Type B pancreatic cell (in vitro differentiated cells): ENCODE measurements around the gene NUMA1. TPM values are rescaled to one million over a fixed set of nuclear protein-coding genes. Genes with fewer than 3 reads are reported as not detected.

ENCODE experiments used
- DNase-seq: peaks from one replicate; pipeline ENCODE4 v3.0.0; 2021; ENCODE audit warnings: mixed read lengths; ENCODE audit not compliant: unreplicated experiment; ENCODE audit errors: extremely low spot score
- H3K27ac Mint-ChIP-seq: 2 replicates; pipeline ENCODE4 v1.8.0; 2021; ENCODE audit warnings: mild to moderate bottlenecking, mixed read lengths
- H3K27me3 Mint-ChIP-seq: 2 replicates; pipeline ENCODE4 v1.8.0; 2021; ENCODE audit warnings: mixed read lengths
- H3K36me3 Mint-ChIP-seq: 2 replicates; pipeline ENCODE4 v1.8.0; 2021; ENCODE audit warnings: mixed read lengths
- H3K4me1 Mint-ChIP-seq: one replicate; pipeline ENCODE4 v1.8.0; 2021; ENCODE audit warnings: mixed read lengths; ENCODE audit not compliant: unreplicated experiment
- H3K4me3 Mint-ChIP-seq: 2 replicates; pipeline ENCODE4 v1.8.0; 2021; ENCODE audit warnings: mild to moderate bottlenecking, mixed read lengths
- H3K9me3 Mint-ChIP-seq: 2 replicates; pipeline ENCODE4 v1.8.0; 2021; ENCODE audit warnings: mixed read lengths
- long read RNA-seq: library from polyadenylated mRNA; unstranded; transcript quantifications from one replicate; pipeline ENCODE4 v2.0.0, GENCODE V29; 2020
- total RNA-seq: library from RNA; stranded (reverse); gene quantifications from 2 replicates; pipeline ENCODE4 v1.2.1, GENCODE V29; 2021; ENCODE audit warnings: low replicate concordance
- TF ChIP-seq, protein P1 (sequence below): fragments of 200-600 bp; sonication (generic); conservative IDR thresholded peaks from 2 replicates; pipeline ENCODE4 v1.5.0; 2021; ENCODE audit warnings: antibody characterized with exemption, mild to moderate bottlenecking

The NUMA1 gene
- total RNA-seq, result 183 and 225 TPM in 2 replicates
- long read RNA-seq, transcript NUMA1-223 (14 exons, 2,766 nt), result major isoform, 15 of 52 reads
- long read RNA-seq, partial matches to known transcripts, result 19 of 52 reads
- long read RNA-seq, other reads (novel, unspliced or antisense), result 12 of 52 reads

DNA sequence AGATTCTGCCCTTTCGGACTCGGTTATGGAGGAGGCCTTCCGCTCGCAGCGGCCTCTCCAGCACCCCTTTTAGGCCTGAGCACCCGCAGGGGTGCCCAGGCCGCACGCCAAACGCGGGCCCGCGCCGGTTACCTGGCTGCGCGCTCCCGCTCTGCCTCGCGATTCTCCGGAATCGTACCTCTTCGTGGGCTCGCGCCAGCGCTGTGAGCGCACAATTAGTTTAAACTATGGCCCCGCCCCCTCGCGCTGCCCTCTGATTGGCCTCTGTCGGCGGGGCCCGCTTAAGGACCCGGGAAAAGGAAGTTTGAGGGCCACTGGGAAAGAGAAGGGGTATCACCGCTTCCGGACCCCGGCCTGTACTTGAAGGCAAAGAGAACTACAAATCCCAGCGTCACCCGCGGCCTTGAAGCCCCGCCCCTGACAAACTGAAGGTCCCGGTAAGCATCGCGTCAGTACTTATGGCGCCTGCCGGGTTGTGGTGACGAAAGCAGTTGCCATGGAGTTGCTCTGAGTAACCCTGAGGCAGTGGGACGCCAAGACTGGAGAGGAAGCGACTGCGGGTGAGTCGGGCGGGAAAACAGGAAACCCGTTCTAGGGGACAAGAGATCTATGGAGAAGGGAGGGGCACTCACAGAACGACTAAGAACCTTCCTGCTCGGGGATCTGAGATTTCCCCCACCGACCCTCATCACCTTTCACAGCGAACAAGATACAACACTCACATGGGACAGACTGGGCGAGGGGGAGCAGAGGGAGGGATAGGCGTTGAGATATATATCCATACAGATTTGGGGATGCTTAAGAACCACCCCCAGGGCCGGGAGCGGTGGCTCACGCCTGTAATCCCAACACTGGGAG lies at the start of gene NUMA1, which contains the start of gene LRRC51:
Gene NUMA1 (minus strand): TSS at position 217 of the 858 bp plus-strand sequence. CDS start 44,599 bp downstream, outside the sequence.
Gene LRRC51 (plus strand): TSS at position 525 of the 858 bp plus-strand sequence. CDS start 8,234 bp downstream, outside the sequence.
- peaks cover 4% of the 10 kb centered on the region for H3K9me3 Mint-ChIP-seq
- TF ChIP-seq, protein P1, sequence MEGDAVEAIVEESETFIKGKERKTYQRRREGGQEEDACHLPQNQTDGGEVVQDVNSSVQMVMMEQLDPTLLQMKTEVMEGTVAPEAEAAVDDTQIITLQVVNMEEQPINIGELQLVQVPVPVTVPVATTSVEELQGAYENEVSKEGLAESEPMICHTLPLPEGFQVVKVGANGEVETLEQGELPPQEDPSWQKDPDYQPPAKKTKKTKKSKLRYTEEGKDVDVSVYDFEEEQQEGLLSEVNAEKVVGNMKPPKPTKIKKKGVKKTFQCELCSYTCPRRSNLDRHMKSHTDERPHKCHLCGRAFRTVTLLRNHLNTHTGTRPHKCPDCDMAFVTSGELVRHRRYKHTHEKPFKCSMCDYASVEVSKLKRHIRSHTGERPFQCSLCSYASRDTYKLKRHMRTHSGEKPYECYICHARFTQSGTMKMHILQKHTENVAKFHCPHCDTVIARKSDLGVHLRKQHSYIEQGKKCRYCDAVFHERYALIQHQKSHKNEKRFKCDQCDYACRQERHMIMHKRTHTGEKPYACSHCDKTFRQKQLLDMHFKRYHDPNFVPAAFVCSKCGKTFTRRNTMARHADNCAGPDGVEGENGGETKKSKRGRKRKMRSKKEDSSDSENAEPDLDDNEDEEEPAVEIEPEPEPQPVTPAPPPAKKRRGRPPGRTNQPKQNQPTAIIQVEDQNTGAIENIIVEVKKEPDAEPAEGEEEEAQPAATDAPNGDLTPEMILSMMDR, result no peak

GRCh38 chr11:72129381-72129780 lies 49.0 kb upstream of the NUMA1 start:
- no peak overlapping the region for H3K4me3 Mint-ChIP-seq
- no peaks in the 10 kb centered on the region for H3K9me3 Mint-ChIP-seq
- H3K27ac Mint-ChIP-seq, result no peak overlapping the region
- DNase-seq, result no peak
- no peaks in the 10 kb centered on the region for H3K4me1 Mint-ChIP-seq
- H3K27me3 Mint-ChIP-seq, result peaks cover 20% of the 10 kb centered on the region
- no peaks in the 10 kb centered on the region for H3K36me3 Mint-ChIP-seq
- TF ChIP-seq, protein P1, result no peak

More for the DNA sequence above, at the start of gene NUMA1, which contains the start of gene LRRC51:
- Mint-ChIP-seq H3K4me1 (peaks cover 44% of the 10 kb centered on the region), H3K27me3 (no peaks in the 10 kb centered on the region), H3K36me3 (peaks cover 7% of the 10 kb centered on the region), H3K27ac (peak within 1 kb of the TSS; percentile 99), H3K4me3 (peak within 1 kb of the TSS; percentile 96)
- DNase-seq, result peak; percentile 98

- TF ChIP-seq, protein P1, result no peak
- Mint-ChIP-seq H3K36me3 (no peaks in the 10 kb centered on the region), H3K27ac (no peak overlapping the region), H3K4me1 (no peaks in the 10 kb centered on the region), H3K4me3 (no peak overlapping the region), H3K27me3 (peaks cover 13% of the 10 kb centered on the region), H3K9me3 (no peaks in the 10 kb centered on the region)
- DNase-seq, result no peak
Observed at GRCh38 chr11:72127923-72128322, 47.6 kb upstream of the NUMA1 start.

DNA sequence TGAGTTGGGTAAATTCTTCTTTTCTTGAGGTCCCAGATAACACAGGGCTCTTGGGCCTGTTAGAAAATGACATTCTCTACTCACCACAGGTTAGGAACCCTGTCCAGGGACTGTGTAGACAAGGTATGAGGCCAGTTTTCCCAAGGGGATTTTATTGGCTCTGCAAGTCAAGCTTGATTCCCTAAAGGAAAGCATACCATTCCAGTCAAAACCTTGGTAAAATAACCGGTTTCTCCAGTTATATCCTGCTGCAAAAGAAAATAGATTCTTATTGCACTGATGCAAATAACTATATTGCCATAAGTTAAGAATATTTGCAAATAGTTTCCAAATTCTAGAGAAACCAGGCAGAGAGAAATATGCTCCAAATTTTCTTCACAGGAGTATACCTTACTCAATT lies 45.6 kb upstream of the NUMA1 start:
- TF ChIP-seq, protein P1, result no peak
- H3K4me3 Mint-ChIP-seq, result no peak overlapping the region
- H3K27me3 Mint-ChIP-seq, result peaks cover 4% of the 10 kb centered on the region
- no peak overlapping the region for H3K27ac Mint-ChIP-seq
- no peaks in the 10 kb centered on the region for H3K9me3 Mint-ChIP-seq
- no peaks in the 10 kb centered on the region for H3K4me1 Mint-ChIP-seq
- H3K36me3 Mint-ChIP-seq, result no peaks in the 10 kb centered on the region
- no peak for DNase-seq

GRCh38 chr11:72124046-72124445 lies 43.7 kb upstream of the NUMA1 start:
- TF ChIP-seq, protein P1, result no peak
- H3K27ac Mint-ChIP-seq, result no peak overlapping the region
- H3K9me3 Mint-ChIP-seq, result no peaks in the 10 kb centered on the region
- no peaks in the 10 kb centered on the region for H3K36me3 Mint-ChIP-seq
- peaks cover 1% of the 10 kb centered on the region for H3K27me3 Mint-ChIP-seq
- no peak for DNase-seq
- no peak overlapping the region for H3K4me3 Mint-ChIP-seq
- H3K4me1 Mint-ChIP-seq, result peaks cover under 1% of the 10 kb centered on the region
